WERI-Rb-1 (cell line): ENCODE data around the gene TNS4.

Experiments used
- DNase-seq: peaks from one replicate; pipeline ENCODE4 v3.0.0-alpha.2; 2020
- H3K27ac ChIP-seq: fragments of 250-450 bp; sonication (Bioruptor Pico); 2 replicates; pipeline ENCODE4 v1.5.1; 2020; ENCODE audit warnings: mild to moderate bottlenecking, moderate library complexity
- H3K27me3 ChIP-seq: fragments of 250-450 bp; sonication (Bioruptor Pico); 2 replicates; pipeline ENCODE4 v1.5.1; 2021; ENCODE audit warnings: mild to moderate bottlenecking, low read depth, moderate library complexity; ENCODE audit not compliant: insufficient read depth, severe bottlenecking
- H3K36me3 ChIP-seq: fragments of 250-450 bp; sonication (Bioruptor Pico); 2 replicates; pipeline ENCODE4 v1.5.1; 2020; ENCODE audit warnings: mild to moderate bottlenecking, moderate library complexity
- H3K4me3 ChIP-seq: 2 replicates; pipeline ENCODE4 v1.5.1; 2011; ENCODE audit warnings: low read depth, mild to moderate bottlenecking, control low read depth, low read length
- H3K9me3 ChIP-seq: fragments of 250-450 bp; sonication (Bioruptor Pico); 2 replicates; pipeline ENCODE4 v1.5.1; 2021; ENCODE audit warnings: mild to moderate bottlenecking, moderate library complexity; ENCODE audit not compliant: severe bottlenecking
- CTCF ChIP-seq: IDR thresholded peaks from 2 replicates; pipeline ENCODE4 v1.5.1; 2011; ENCODE audit warnings: low read depth, mild to moderate bottlenecking, control low read depth, inconsistent platforms, low read length

Gene TNS4

GRCh38 chr17:40469805-40470675 lies 31.4 kb downstream of the TNS4 start:
- H3K27me3 ChIP-seq: no peaks in the 10 kb centered on the region
- H3K9me3 ChIP-seq: peaks cover 9% of the 10 kb centered on the region
- no peak overlapping the region for H3K4me3 ChIP-seq
- DNase-seq: no peak
- no peaks in the 10 kb centered on the region for H3K36me3 ChIP-seq
- no peak for TF ChIP-seq CTCF
- H3K27ac ChIP-seq: no peak overlapping the region

- Histone ChIP-seq H3K27ac (no peak overlapping the region), H3K27me3 (no peaks in the 10 kb centered on the region), H3K36me3 (no peaks in the 10 kb centered on the region), H3K9me3 (peaks cover 9% of the 10 kb centered on the region), H3K4me3 (no peak overlapping the region)
- DNase-seq: no peak
- TF ChIP-seq CTCF: no peak
These were observed 32.9 kb downstream of the TNS4 start for GRCh38 chr17:40468560-40468959.

GRCh38 chr17:40467281-40467867 lies 34.0 kb downstream of the TNS4 start:
- no peak overlapping the region for H3K4me3 ChIP-seq
- H3K36me3 ChIP-seq: no peaks in the 10 kb centered on the region
- TF ChIP-seq CTCF: no peak
- H3K27ac ChIP-seq: no peak overlapping the region
- DNase-seq: no peak
- peaks cover 5% of the 10 kb centered on the region for H3K9me3 ChIP-seq
- H3K27me3 ChIP-seq: no peaks in the 10 kb centered on the region

DNA sequence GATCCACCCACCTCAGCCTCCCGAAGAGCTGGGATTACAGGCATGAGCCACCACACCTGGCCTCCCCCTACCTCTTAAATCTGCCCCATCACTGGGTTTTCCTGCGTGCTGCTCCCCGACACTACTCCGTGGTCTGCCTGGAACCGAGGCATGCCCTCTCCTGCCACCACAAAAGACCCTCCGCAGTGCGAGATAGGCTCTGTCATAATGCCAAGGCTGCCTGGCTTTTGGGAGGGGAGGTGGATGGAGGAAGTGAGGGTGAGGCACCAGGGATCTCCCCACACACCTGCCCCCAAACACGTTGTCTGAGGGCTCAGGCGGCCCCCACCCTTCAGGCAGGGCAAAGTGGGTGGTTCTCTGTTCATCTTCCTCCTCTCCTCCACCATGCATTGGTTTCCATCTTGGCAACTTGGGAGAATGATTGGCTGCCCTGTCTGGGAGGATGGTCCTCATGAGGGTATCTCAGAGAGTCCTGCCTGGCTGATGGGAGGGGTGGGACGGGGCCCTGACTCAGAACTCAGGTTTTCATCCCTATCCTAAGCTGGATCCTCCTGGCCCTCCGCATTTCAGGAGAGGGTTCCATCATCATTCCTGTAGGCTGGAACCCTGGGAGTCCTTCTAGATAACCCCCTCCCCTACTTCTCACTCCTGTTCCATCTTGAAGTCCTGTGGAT lies 35.0 kb downstream of the TNS4 start:
- no peaks in the 10 kb centered on the region for H3K27me3 ChIP-seq
- no peak for DNase-seq
- H3K9me3 ChIP-seq: no peaks in the 10 kb centered on the region
- H3K36me3 ChIP-seq: no peaks in the 10 kb centered on the region
- no peak for TF ChIP-seq CTCF
- H3K27ac ChIP-seq: no peak overlapping the region
- H3K4me3 ChIP-seq: no peak overlapping the region

GRCh38 chr17:40464392-40464855 lies 37.0 kb downstream of the TNS4 start:
- no peaks in the 10 kb centered on the region for H3K9me3 ChIP-seq
- H3K27ac ChIP-seq: no peak overlapping the region
- no peaks in the 10 kb centered on the region for H3K36me3 ChIP-seq
- TF ChIP-seq CTCF: no peak
- H3K4me3 ChIP-seq: no peak overlapping the region
- no peaks in the 10 kb centered on the region for H3K27me3 ChIP-seq
- DNase-seq: no peak
